RWPE2 (cell line): ENCODE data around the gene CSRNP3.

Experiments used
- ATAC-seq: fragments of 200-7000 bp; cut with Tn5 transposase; 3 replicates; pipeline ENCODE4 v1.9.1; 2021; ENCODE audit warnings: low read depth
- DNase-seq: peaks from one replicate; pipeline ENCODE4 v3.0.0-alpha.2; 2020; ENCODE audit warnings: low spot score
- H3K27ac ChIP-seq: fragments of 450-650 bp; 2 replicates; pipeline ENCODE4 v1.5.1; 2017; ENCODE audit warnings: mild to moderate bottlenecking; ENCODE audit not compliant: poor library complexity, severe bottlenecking
- H3K27me3 ChIP-seq: fragments of 250-450 bp; sonication (Bioruptor Pico); 2 replicates; pipeline ENCODE4 v1.5.1; 2021; ENCODE audit warnings: mild to moderate bottlenecking, moderate library complexity; ENCODE audit not compliant: insufficient read depth, poor library complexity, severe bottlenecking
- H3K36me3 ChIP-seq: fragments of 250-450 bp; sonication (Bioruptor Pico); 2 replicates; pipeline ENCODE4 v1.5.1; 2020; ENCODE audit warnings: low read depth, mild to moderate bottlenecking, moderate library complexity
- H3K4me1 ChIP-seq: fragments of 250-450 bp; sonication (Bioruptor Pico); 2 replicates; pipeline ENCODE4 v1.5.1; 2021; ENCODE audit warnings: mild to moderate bottlenecking, moderate library complexity; ENCODE audit not compliant: insufficient read depth, poor library complexity, severe bottlenecking
- H3K4me3 ChIP-seq: fragments of 250-450 bp; sonication (Bioruptor Pico); 2 replicates; pipeline ENCODE4 v1.5.1; 2021; ENCODE audit warnings: mild to moderate bottlenecking, moderate library complexity; ENCODE audit not compliant: severe bottlenecking
- H3K9me3 ChIP-seq: fragments of 250-450 bp; sonication (Bioruptor Pico); 2 replicates; pipeline ENCODE4 v1.5.1; 2021; ENCODE audit warnings: mild to moderate bottlenecking, moderate library complexity; ENCODE audit not compliant: severe bottlenecking
- TF ChIP-seq, protein P1 (sequence below): fragments of 450-650 bp; IDR thresholded peaks from one replicate; pipeline ENCODE4 v1.5.1; 2017; ENCODE audit warnings: mild to moderate bottlenecking, moderate library complexity; ENCODE audit not compliant: poor library complexity, severe bottlenecking

The CSRNP3 gene

DNA sequence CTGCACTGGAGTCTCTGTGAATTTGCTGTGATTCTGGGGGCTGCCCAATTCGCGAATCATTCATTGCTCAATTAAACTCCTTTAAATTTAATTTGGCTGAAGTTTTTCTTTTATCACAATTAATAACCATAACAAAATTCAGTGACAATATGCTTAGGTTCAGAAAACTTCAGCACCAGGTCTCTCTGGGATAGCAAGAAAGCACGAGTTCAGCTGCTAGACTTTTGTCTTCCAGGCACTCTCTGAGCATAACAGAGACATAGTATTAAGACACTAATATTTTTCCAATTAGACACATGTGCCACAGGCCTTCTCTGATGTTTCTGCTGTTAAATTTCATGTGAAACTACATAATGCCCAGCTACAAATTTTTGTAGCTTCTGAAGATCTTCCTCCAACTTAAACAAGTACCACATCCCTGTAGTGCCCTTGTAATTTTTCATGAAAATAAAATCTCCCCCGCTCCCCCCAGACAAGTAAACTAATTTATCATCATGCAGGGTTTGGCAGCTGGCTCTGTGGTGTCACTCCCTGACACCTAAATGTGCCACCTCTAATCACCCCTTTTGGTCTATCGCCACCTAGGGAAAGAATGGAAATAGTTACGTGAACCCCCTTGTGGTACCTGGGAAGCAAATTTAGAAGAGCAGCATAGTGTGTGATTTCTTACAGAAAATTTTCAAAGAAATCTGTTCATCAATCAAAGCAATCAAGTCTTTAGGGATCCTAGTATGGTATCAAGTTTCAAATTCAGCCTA lies 94.1 kb downstream of the CSRNP3 start:
- Histone ChIP-seq H3K27ac (no peak overlapping the region), H3K9me3 (no peaks in the 10 kb centered on the region), H3K36me3 (no peaks in the 10 kb centered on the region), H3K4me3 (no peak overlapping the region), H3K4me1 (no peaks in the 10 kb centered on the region), H3K27me3 (no peaks in the 10 kb centered on the region)
- DNase-seq (no peak), ATAC-seq (no peak)
- TF ChIP-seq, protein P1, sequence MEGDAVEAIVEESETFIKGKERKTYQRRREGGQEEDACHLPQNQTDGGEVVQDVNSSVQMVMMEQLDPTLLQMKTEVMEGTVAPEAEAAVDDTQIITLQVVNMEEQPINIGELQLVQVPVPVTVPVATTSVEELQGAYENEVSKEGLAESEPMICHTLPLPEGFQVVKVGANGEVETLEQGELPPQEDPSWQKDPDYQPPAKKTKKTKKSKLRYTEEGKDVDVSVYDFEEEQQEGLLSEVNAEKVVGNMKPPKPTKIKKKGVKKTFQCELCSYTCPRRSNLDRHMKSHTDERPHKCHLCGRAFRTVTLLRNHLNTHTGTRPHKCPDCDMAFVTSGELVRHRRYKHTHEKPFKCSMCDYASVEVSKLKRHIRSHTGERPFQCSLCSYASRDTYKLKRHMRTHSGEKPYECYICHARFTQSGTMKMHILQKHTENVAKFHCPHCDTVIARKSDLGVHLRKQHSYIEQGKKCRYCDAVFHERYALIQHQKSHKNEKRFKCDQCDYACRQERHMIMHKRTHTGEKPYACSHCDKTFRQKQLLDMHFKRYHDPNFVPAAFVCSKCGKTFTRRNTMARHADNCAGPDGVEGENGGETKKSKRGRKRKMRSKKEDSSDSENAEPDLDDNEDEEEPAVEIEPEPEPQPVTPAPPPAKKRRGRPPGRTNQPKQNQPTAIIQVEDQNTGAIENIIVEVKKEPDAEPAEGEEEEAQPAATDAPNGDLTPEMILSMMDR: peak; percentile 32

DNA sequence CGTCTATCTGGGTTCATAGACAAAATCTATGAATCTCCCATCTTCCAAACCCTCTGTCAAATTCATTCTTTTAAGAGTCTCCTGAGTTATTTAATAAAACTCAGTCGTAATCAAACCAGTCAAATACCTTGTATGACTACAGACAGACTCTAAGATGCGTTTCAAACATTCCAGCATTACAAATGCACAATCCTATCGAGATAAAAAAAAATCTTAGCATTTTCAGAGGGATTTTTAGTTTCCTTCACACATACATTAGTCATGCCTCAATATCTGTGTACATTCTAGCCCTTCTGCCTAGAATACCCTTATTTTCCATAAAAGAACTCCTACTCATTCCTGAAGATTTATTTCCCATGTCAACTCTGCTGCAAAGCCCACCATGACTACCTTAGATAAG lies 96.5 kb downstream of the CSRNP3 start:
- ATAC-seq (no peak), DNase-seq (no peak)
- Histone ChIP-seq H3K4me1 (no peaks in the 10 kb centered on the region), H3K4me3 (no peak overlapping the region), H3K27me3 (no peaks in the 10 kb centered on the region), H3K36me3 (no peaks in the 10 kb centered on the region), H3K9me3 (no peaks in the 10 kb centered on the region), H3K27ac (no peak overlapping the region)
- TF ChIP-seq, protein P1: no peak

DNA sequence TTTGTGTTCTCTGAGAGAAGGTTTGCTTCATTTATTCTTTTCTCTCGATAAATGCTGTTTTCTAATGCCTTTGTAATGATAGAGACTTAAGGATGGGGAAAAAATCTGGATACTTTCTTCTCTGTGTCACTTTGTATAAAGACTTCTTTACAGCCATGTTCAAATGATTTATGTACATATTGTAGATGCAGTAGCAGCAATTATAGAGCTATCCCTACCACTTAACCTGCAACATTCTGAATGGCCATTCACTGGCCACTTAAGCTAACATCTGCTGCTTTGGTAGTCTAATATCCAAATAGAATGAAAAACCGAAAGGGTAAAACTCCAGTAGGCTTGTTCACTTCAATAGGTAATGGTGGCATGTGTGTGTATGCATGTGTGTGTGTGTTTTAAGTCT lies 97.8 kb downstream of the CSRNP3 start:
- no peak for DNase-seq
- Histone ChIP-seq H3K9me3 (no peaks in the 10 kb centered on the region), H3K36me3 (no peaks in the 10 kb centered on the region), H3K4me1 (no peaks in the 10 kb centered on the region), H3K4me3 (no peak overlapping the region), H3K27ac (no peak overlapping the region), H3K27me3 (no peaks in the 10 kb centered on the region)
- TF ChIP-seq, protein P1: no peak
- ATAC-seq: no peak

DNA sequence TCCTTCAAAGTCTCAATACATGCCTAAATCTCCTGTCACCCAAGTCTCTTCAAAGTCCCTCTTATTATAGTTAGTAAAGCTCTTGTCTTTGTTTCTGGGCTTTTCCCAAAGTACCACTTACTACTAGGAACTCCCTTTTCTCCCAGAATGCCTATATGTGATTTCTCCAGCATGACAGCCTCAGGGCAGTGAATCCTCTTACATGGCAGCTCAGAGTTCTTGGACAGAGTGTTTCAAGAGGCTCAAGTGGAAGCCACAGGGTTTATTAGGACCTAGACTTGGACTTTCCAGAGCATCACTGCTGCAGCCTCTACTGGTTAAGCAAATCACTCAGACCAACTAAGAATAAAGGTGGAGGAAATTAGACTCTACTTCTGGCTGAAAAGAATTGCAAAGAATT lies 98.9 kb downstream of the CSRNP3 start:
- H3K27me3 ChIP-seq: no peaks in the 10 kb centered on the region
- H3K9me3 ChIP-seq: no peaks in the 10 kb centered on the region
- TF ChIP-seq, protein P1: no peak
- H3K4me1 ChIP-seq: no peaks in the 10 kb centered on the region
- no peak overlapping the region for H3K4me3 ChIP-seq
- DNase-seq: no peak
- H3K36me3 ChIP-seq: no peaks in the 10 kb centered on the region
- no peak overlapping the region for H3K27ac ChIP-seq
- ATAC-seq: no peak

DNA sequence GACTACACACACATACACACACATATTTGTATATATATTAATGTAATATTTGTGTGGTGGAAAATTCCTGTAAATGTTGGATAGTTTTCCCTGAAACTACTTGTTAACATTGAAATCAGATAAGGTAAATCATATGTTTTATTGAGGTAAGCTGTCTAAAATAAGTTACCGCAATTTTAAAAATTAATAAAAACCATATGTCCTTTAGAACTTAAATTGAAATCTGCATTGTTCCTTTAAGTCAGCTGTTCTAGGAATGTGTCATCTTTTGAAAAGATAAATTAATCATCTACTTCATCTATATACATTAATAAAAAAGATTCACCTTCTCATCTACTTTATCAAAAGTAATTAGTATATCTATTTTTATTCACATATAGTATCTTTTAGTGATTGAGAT lies 102.0 kb downstream of the CSRNP3 start:
- DNase-seq (no peak), ATAC-seq (no peak)
- Histone ChIP-seq H3K27me3 (no peaks in the 10 kb centered on the region), H3K4me3 (no peak overlapping the region), H3K9me3 (no peaks in the 10 kb centered on the region), H3K4me1 (no peaks in the 10 kb centered on the region), H3K27ac (no peak overlapping the region), H3K36me3 (no peaks in the 10 kb centered on the region)
- TF ChIP-seq, protein P1: no peak
